ENCODE measurements around the gene CDK7.

DNA sequence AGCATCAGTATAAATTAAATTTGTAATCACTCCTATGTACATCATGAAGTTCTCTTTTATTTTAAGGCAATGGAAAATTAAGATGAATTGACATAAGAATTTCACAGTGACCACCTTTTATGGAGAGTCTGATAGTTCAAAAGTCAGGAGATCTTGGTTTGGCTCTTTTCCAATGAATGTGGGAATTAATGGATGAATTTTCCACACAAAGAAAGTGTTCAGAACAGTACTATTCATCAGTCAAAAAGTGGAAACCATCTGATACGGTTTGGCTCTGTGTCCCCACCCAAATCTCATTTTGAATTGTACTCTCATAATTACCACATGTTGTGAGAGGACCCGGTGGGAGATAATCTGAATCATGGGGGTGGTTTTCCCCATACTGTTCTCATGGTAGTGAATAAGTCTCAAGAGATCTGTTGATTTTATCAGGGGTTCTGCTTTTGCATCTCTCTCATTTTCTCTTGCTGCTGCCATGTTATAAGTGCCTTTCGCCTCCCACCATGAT is 73.4 kb downstream of the CDK7 start:
- no peak for TF ChIP-seq EZH2phosphoT487 (IDR thresholded peaks at IDR 0.05; ENCODE audit: low read length)
- TF ChIP-seq, protein P1, sequence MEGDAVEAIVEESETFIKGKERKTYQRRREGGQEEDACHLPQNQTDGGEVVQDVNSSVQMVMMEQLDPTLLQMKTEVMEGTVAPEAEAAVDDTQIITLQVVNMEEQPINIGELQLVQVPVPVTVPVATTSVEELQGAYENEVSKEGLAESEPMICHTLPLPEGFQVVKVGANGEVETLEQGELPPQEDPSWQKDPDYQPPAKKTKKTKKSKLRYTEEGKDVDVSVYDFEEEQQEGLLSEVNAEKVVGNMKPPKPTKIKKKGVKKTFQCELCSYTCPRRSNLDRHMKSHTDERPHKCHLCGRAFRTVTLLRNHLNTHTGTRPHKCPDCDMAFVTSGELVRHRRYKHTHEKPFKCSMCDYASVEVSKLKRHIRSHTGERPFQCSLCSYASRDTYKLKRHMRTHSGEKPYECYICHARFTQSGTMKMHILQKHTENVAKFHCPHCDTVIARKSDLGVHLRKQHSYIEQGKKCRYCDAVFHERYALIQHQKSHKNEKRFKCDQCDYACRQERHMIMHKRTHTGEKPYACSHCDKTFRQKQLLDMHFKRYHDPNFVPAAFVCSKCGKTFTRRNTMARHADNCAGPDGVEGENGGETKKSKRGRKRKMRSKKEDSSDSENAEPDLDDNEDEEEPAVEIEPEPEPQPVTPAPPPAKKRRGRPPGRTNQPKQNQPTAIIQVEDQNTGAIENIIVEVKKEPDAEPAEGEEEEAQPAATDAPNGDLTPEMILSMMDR (IDR thresholded peaks at IDR 0.05; ENCODE audit: low read length), result no peak
- TF ChIP-seq EZH2 (optimal IDR thresholded peaks at IDR 0.05; ENCODE audit: low read depth, low read length), result no peak
